B cell (primary cell): ENCODE measurements around the gene ST8SIA1. TPM values are rescaled to one million over a fixed set of nuclear protein-coding genes. Genes with fewer than 3 reads are reported as not detected.

Experiments used
- ATAC-seq: fragments of 200-7000 bp; cut with Tn5 transposase; one replicate; pipeline ENCODE4 v1.10.0; 2021; ENCODE audit warnings: low read depth, mild to moderate bottlenecking, moderate number of reproducible peaks, moderate library complexity
- CTCF ChIA-PET: fragments of 350-600 bp; sonication (Branson Sonifier 250); formaldehyde crosslinking; loops from one replicate; lab custom pipeline; 2021; ENCODE audit warnings: antibody characterized with exemption, inconsistent platforms; lab: Charles Lee
- POLR2A ChIA-PET: fragments of 350-600 bp; sonication (Branson Sonifier 250); formaldehyde crosslinking; loops from one replicate; lab custom pipeline; 2021; ENCODE audit warnings: antibody characterized with exemption; lab: Charles Lee
- DNase-seq: peaks from one replicate; pipeline ENCODE4 v3.0.0; 2013
- H2AFZ ChIP-seq: 2 replicates; pipeline ENCODE4 v1.6.1; 2012; ENCODE audit warnings: mild to moderate bottlenecking, low read depth, low read length; ENCODE audit not compliant: insufficient read depth, poor library complexity, severe bottlenecking
- H3K27ac ChIP-seq, 2 donors: 1 replicate in 1 of 2; 2 replicates in 1 of 2; pipeline ENCODE4 v1.5.1; 2012 to 2013; ENCODE audit warnings: low read length in 2 of 2, mild to moderate bottlenecking in 2 of 2, moderate library complexity in 1 of 2
- H3K27me3 ChIP-seq, 4 experiments: fragments of 200-600 bp in 1 of 4; sonication (generic) in 1 of 4; replicated peaks in 1 of 4; 1 replicate in 2 of 4; 2 replicates in 2 of 4; pipeline versions ENCODE4 v1.6.1 to v1.7.0; 2013 to 2016; ENCODE audit warnings: low read length in 3 of 4, mild to moderate bottlenecking in 2 of 4, mixed read lengths in 1 of 4, moderate library complexity in 1 of 4; ENCODE audit not compliant: insufficient read depth in 4 of 4, control insufficient read depth in 3 of 4; ENCODE audit errors: control extremely low read depth in 1 of 4
- H3K36me3 ChIP-seq, 2 experiments: replicated peaks in 1 of 2; 1 replicate in 1 of 2; 2 replicates in 1 of 2; pipeline versions ENCODE4 v1.6.1 to v1.7.1; 2013; ENCODE audit warnings: low read length in 1 of 2; ENCODE audit not compliant: insufficient read depth in 2 of 2, control insufficient read depth in 1 of 2; ENCODE audit errors: control extremely low read depth in 1 of 2, extremely low read depth in 1 of 2
- H3K4me1 ChIP-seq, 2 donors: fragments of 200-600 bp in 1 of 2; sonication (generic) in 1 of 2; 1 replicate in 1 of 2; 2 replicates in 1 of 2; pipeline versions ENCODE4 v1.5.1 to v1.6.1; 2013 to 2017; ENCODE audit warnings: low read length in 2 of 2; ENCODE audit not compliant: control insufficient read depth in 2 of 2, insufficient read depth in 2 of 2
- H3K4me2 ChIP-seq: replicated peaks from 2 replicates; pipeline ENCODE3; 2012; ENCODE audit warnings: mild to moderate bottlenecking, low read depth, low read length; ENCODE audit not compliant: poor library complexity, severe bottlenecking
- H3K4me3 ChIP-seq, 5 experiments: fragments of 200-600 bp in 1 of 5; sonication (generic) in 1 of 5; 1 replicate in 3 of 5; 2 replicates in 2 of 5; pipeline versions ENCODE4 v1.5.1 to v1.7.0; 2011 to 2016; ENCODE audit warnings: low read length in 4 of 5, mild to moderate bottlenecking in 4 of 5, low read depth in 2 of 5, control low read depth in 1 of 5, moderate library complexity in 1 of 5; ENCODE audit not compliant: insufficient read depth in 1 of 5; ENCODE audit errors: control extremely low read depth in 1 of 5, extremely low read depth in 1 of 5
- H3K79me2 ChIP-seq: fragments of 200-600 bp; sonication (generic); one replicate; pipeline ENCODE4 v1.6.0; 2016; ENCODE audit warnings: low read length; ENCODE audit not compliant: control insufficient read depth, insufficient read depth
- H3K9ac ChIP-seq: fragments of 200-600 bp; sonication (generic); 2 replicates; pipeline ENCODE4 v1.6.1; 2017; ENCODE audit warnings: mild to moderate bottlenecking, low read length, moderate library complexity
- H3K9me3 ChIP-seq, 3 donors: one replicate each; pipeline versions ENCODE4 v1.6.1 to v1.7.1; 2013; ENCODE audit warnings: low read length in 2 of 3; ENCODE audit not compliant: control insufficient read depth in 2 of 3, insufficient read depth in 1 of 3; ENCODE audit errors: control extremely low read depth in 1 of 3
- H4K20me1 ChIP-seq: 2 replicates; pipeline ENCODE4 v1.6.0; 2012; ENCODE audit warnings: mild to moderate bottlenecking, low read length; ENCODE audit not compliant: insufficient read depth, control insufficient read depth, poor library complexity, severe bottlenecking
- H3K27ac Mint-ChIP-seq: one replicate; pipeline ENCODE4 v1.8.0; 2021; ENCODE audit warnings: mixed read lengths
- H3K27me3 Mint-ChIP-seq: one replicate; pipeline ENCODE4 v1.8.0; 2021; ENCODE audit warnings: mixed read lengths
- H3K4me1 Mint-ChIP-seq: one replicate; pipeline ENCODE4 v1.8.0; 2021; ENCODE audit warnings: mixed read lengths
- H3K4me3 Mint-ChIP-seq: one replicate; pipeline ENCODE4 v1.8.0; 2021; ENCODE audit warnings: mixed read lengths
- H3K9me3 Mint-ChIP-seq: one replicate; pipeline ENCODE4 v1.8.0; 2022; ENCODE audit warnings: mixed read lengths; ENCODE audit not compliant: insufficient read depth
- CTCF ChIP-seq: fragments of 200-600 bp; IDR thresholded peaks from one replicate; pipeline ENCODE4 v1.8.0; 2022; ENCODE audit warnings: antibody characterized with exemption, mild to moderate bottlenecking
- EZH2 ChIP-seq: IDR thresholded peaks from 2 replicates; pipeline ENCODE4 v1.6.1; 2012; ENCODE audit warnings: borderline replicate concordance, low read depth, mild to moderate bottlenecking, moderate library complexity, low read length; ENCODE audit not compliant: insufficient read depth, poor library complexity, severe bottlenecking
- WGBS: methylation state at CpG from one replicate; pipeline ENCODE4 v1.1.5; 2013; ENCODE audit warnings: missing lambda C conversion rate; ENCODE audit not compliant: insufficient coverage; 5-methylcytosine and 5-hydroxymethylcytosine counted together
- intact Hi-C: fragments of 100-400 bp; cut with micrococcal nuclease; formaldehyde crosslinking; loops from one replicate; pipeline ENCODE4 v1.10.0; 2022
- polyA plus RNA-seq: library from polyadenylated mRNA; depleted of rRNA; stranded (reverse); fragments of >200 nt; gene quantifications from 2 replicates; pipeline ENCODE4 v1.2.3, GENCODE V29; 2012
- total RNA-seq, 2 donors: library from RNA; stranded (reverse); fragments of 120-200 nt in 1 of 2; gene quantifications; 1 replicate in 1 of 2; 2 replicates in 1 of 2; pipeline versions ENCODE4 v1.2.3 to v1.2.4, GENCODE V29; 2013 to 2022

ST8SIA1 gene
- total and polyA plus RNA-seq, 2 donors (not counting 1 experiment from before 2014, with no cell fraction given) = 0.02 to 0.04 TPM

- CTCF ChIA-PET = no interaction called here
- no peaks in the 10 kb centered on the region for H3K9me3 Mint-ChIP-seq
- intact Hi-C loops = no loop called here
Measured at GRCh38 chr12:22262309-22262708, 72.2 kb downstream of the ST8SIA1 start.

GRCh38 chr12:22257100-22257499, 77.4 kb downstream of the ST8SIA1 start:
- no peak overlapping the region for H3K9ac ChIP-seq
- DNase-seq (no peak), ATAC-seq (no peak)
- intact Hi-C loops = no loop called here
- H2AFZ ChIP-seq = no peak overlapping the region
- H3K4me1 ChIP-seq = no peaks in the 10 kb centered on the region
- H3K27me3 Mint-ChIP-seq = no peaks in the 10 kb centered on the region
- peaks cover 0 to 3% (median 1%) of the 10 kb centered on the region in 4 experiments for H3K27me3 ChIP-seq
- no peak overlapping the region for H3K27ac Mint-ChIP-seq
- no peak overlapping the region for H3K4me2 ChIP-seq
- no peaks in the 10 kb centered on the region for H3K36me3 ChIP-seq
- H4K20me1 ChIP-seq = no peaks in the 10 kb centered on the region
- no peaks in the 10 kb centered on the region for H3K79me2 ChIP-seq
- no peak overlapping the region for H3K4me3 Mint-ChIP-seq
- H3K9me3 ChIP-seq = no peaks in the 10 kb centered on the region
- no peak overlapping the region for H3K27ac ChIP-seq
- H3K9me3 Mint-ChIP-seq = no peaks in the 10 kb centered on the region
- H3K4me1 Mint-ChIP-seq = no peaks in the 10 kb centered on the region
- ChIA-PET CTCF (no interaction called here), POLR2A (no interaction called here)
- H3K4me3 ChIP-seq = no peak overlapping the region
- WGBS = no CpG with 5 or more reads among the region's 6 CpGs
- TF ChIP-seq CTCF (no peak), EZH2 (no peak)

More at GRCh38 chr12:22262309-22262708, 72.2 kb downstream of the ST8SIA1 start:
- no peaks in the 10 kb centered on the region for H3K36me3 ChIP-seq
- no peak for DNase-seq
- Mint-ChIP-seq H3K27ac (no peak overlapping the region), H3K4me3 (no peak overlapping the region), H3K4me1 (no peaks in the 10 kb centered on the region), H3K27me3 (peaks cover 12% of the 10 kb centered on the region)
- no peaks in the 10 kb centered on the region for H3K4me1 ChIP-seq
- H3K4me3 ChIP-seq = no peak overlapping the region
- no peaks in the 10 kb centered on the region for H3K79me2 ChIP-seq
- no peak overlapping the region for H3K27ac ChIP-seq
- peaks cover 0 to 2% (median 0%) of the 10 kb centered on the region in 4 experiments for H3K27me3 ChIP-seq
- H4K20me1 ChIP-seq = no peaks in the 10 kb centered on the region
- no peak overlapping the region for H3K9ac ChIP-seq
- no peak overlapping the region for H3K4me2 ChIP-seq
- POLR2A ChIA-PET = no interaction called here
- H3K9me3 ChIP-seq = no peaks in the 10 kb centered on the region
- WGBS = 67% methylated on average over 1 of the region's 2 CpGs
- no peak for TF ChIP-seq CTCF
- TF ChIP-seq EZH2 = no peak
- no peak for ATAC-seq
- no peak overlapping the region for H2AFZ ChIP-seq
